Measurements from ENCODE around the gene PTCH1. TPM values are rescaled to one million over a fixed set of nuclear protein-coding genes. Genes with fewer than 3 reads are reported as not detected.

PTCH1 gene
- total RNA-seq, 3 donors from 2014 or later, result 6.6 to 9.9 (median 6.6) TPM

DNA sequence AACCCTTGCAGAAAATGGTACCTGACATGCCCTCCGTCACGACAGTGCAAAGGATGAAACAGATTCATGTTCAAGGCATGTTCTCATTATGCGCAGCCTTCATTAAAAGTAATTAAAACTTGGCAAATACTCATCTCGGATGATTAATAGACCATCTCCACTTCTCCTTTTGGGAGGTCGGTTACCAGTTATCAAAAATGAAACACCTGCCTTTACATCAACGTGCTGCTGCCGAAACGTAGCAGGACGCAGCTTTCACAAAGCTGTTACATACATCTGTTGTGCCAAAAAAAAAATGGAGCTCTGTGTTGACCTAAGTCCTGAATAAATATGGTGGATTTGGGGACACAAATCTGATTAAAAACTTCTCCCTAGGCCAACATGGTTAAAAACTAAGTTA, 75.7 kb downstream of the PTCH1 start:
- intact Hi-C loops (cut with DNase I; ENCODE audit: low total_unique reads), result no loop called here
- TF ChIP-seq POLR2A (IDR thresholded peaks at IDR 0.05), result no peak
- no peak for TF ChIP-seq CTCF (IDR thresholded peaks at IDR 0.05)
- no peak for TF ChIP-seq POLR2AphosphoS5 (IDR thresholded peaks at IDR 0.05)

DNA sequence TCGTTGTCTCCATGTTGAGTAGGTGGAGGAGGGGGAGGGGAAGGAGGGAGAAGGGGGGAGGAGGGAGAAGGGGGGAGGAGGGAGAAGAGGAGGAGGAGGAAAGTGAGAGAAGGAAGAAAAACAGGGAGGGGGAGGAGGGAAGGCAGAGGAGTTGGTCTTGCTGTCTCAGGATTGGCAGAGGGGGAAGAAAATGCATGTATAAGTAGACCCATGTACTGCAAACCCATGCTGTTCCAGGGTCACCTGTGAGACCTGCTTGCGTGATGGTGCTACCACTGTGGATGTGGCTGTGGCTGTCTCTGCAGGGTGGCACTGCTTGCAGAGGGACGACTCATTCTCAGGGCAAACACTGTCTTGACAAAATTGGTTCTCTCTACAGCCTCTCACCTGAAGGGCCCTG, 76.3 kb downstream of the PTCH1 start:
- intact Hi-C loops (cut with DNase I; ENCODE audit: low total_unique reads), result no loop called here
- TF ChIP-seq POLR2A (IDR thresholded peaks at IDR 0.05) (no peak), POLR2AphosphoS5 (IDR thresholded peaks at IDR 0.05) (no peak), CTCF (IDR thresholded peaks at IDR 0.05) (no peak)
- H3K36me3 ChIP-seq, result no peaks in the 10 kb centered on the region
- no peaks in the 10 kb centered on the region for H3K4me1 ChIP-seq
- H3K27ac ChIP-seq, result no peak overlapping the region
- H3K27me3 ChIP-seq, result no peaks in the 10 kb centered on the region
- DNase-seq (ENCODE audit: low spot score in 2 of 2), result no peak
- H3K4me3 ChIP-seq, result no peak overlapping the region
- H3K9me3 ChIP-seq, result no peaks in the 10 kb centered on the region

More for the DNA sequence above, 75.7 kb downstream of the PTCH1 start:
- no peak overlapping the region for H3K27ac ChIP-seq
- no peaks in the 10 kb centered on the region for H3K36me3 ChIP-seq
- H3K27me3 ChIP-seq, result no peaks in the 10 kb centered on the region
- H3K9me3 ChIP-seq, result no peaks in the 10 kb centered on the region
- H3K4me1 ChIP-seq, result no peaks in the 10 kb centered on the region
- no peak for DNase-seq (ENCODE audit: low spot score in 2 of 2)
- no peak overlapping the region for H3K4me3 ChIP-seq

DNA sequence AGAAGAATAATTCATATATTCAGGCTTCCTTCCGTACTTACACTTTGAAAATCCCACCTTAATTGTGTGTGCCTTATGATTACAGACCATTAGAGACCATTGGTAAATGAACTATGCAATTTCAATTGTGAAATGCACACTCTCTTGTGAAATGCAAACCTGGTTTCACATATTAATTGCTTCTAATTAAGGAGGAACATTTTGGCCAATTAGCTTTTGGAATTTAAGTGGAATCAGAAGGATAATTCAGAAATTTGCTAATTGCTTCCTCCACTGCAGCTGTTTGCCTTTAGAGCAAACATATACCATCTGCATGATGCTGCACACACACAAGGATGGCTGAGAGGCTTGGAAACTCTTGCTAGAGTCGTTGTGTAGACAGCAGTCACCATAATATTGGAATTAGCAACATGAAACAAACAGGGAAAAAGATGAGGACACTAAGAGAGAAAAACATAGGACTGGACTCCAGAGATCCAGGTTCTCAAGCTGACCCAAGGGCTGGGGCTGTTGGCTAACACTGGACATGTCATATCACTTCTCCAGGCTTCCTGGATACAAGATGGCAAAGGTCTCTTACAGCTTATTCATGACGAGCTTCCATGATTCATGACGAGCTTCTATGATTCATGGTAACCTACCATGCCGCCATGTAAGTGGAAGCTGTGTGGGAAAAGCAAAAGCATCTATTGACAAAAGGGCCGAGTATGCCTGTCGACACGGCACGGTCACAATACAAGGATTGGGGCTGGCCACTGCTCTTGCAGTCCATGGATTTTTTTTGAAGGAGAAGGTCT, 78.0 kb downstream of the PTCH1 start:
- Histone ChIP-seq H3K27me3 (no peaks in the 10 kb centered on the region), H3K4me1 (no peaks in the 10 kb centered on the region), H3K36me3 (no peaks in the 10 kb centered on the region), H3K9me3 (no peaks in the 10 kb centered on the region), H3K27ac (no peak overlapping the region), H3K4me3 (no peak overlapping the region)
- intact Hi-C loops (cut with DNase I; ENCODE audit: low total_unique reads), result no loop called here
- TF ChIP-seq POLR2A (IDR thresholded peaks at IDR 0.05), result no peak
- no peak for TF ChIP-seq POLR2AphosphoS5 (IDR thresholded peaks at IDR 0.05)
- TF ChIP-seq CTCF (IDR thresholded peaks at IDR 0.05), result no peak
- no peak for DNase-seq (ENCODE audit: low spot score in 2 of 2)

- no peak overlapping the region for H3K27ac ChIP-seq
- no peak for TF ChIP-seq POLR2A (IDR thresholded peaks at IDR 0.05)
- TF ChIP-seq CTCF (IDR thresholded peaks at IDR 0.05), result no peak
- TF ChIP-seq POLR2AphosphoS5 (IDR thresholded peaks at IDR 0.05), result no peak
- no peak overlapping the region for H3K4me3 ChIP-seq
- no peaks in the 10 kb centered on the region for H3K36me3 ChIP-seq
- intact Hi-C loops (cut with DNase I; ENCODE audit: low total_unique reads), result no loop called here
- no peak for DNase-seq (ENCODE audit: low spot score in 2 of 2)
- H3K4me1 ChIP-seq, result no peaks in the 10 kb centered on the region
- no peaks in the 10 kb centered on the region for H3K9me3 ChIP-seq
- no peaks in the 10 kb centered on the region for H3K27me3 ChIP-seq
These were observed 79.2 kb downstream of the PTCH1 start for GRCh38 chr9:95437559-95437958.

- H3K27ac ChIP-seq, result no peak overlapping the region
- DNase-seq (ENCODE audit: low spot score in 2 of 2), result no peak
- no peaks in the 10 kb centered on the region for H3K9me3 ChIP-seq
- intact Hi-C loops (cut with DNase I; ENCODE audit: low total_unique reads), result no loop called here
- no peaks in the 10 kb centered on the region for H3K36me3 ChIP-seq
- no peaks in the 10 kb centered on the region for H3K4me1 ChIP-seq
- no peak overlapping the region for H3K4me3 ChIP-seq
- no peaks in the 10 kb centered on the region for H3K27me3 ChIP-seq
- TF ChIP-seq CTCF (IDR thresholded peaks at IDR 0.05) (no peak), POLR2A (IDR thresholded peaks at IDR 0.05) (no peak), POLR2AphosphoS5 (IDR thresholded peaks at IDR 0.05) (no peak)
These were observed 80.4 kb downstream of the PTCH1 start for GRCh38 chr9:95436416-95436815.
